Endothelial cell of umbilical vein (primary cell): Measurements from ENCODE around the gene FLT1. TPM values are rescaled to one million over a fixed set of nuclear protein-coding genes. Genes with fewer than 3 reads are reported as not detected.

ENCODE experiments used
- BruUV-seq: library from RNA; stranded (reverse); fragments of 400-500 nt; replicated peaks from 2 replicates; lab custom pipeline; 2021; lab: Mats Ljungman, UMichigan
- CTCF ChIA-PET: fragments of 300-600, 350-600 bp; sonication (Branson Sonifier 250); formaldehyde crosslinking; loops from one replicate; lab custom pipeline; 2021; ENCODE audit warnings: antibody characterized with exemption, inconsistent platforms; lab: Charles Lee
- POLR2A ChIA-PET: fragments of 300-600, 350-600 bp; sonication (Branson Sonifier 250); formaldehyde crosslinking; loops from one replicate; lab custom pipeline; 2021; ENCODE audit warnings: antibody characterized with exemption, inconsistent platforms; lab: Charles Lee
- DNase-seq: peaks from one replicate; pipeline ENCODE4 v3.0.0-alpha.2; 2011; ENCODE audit warnings: low read depth, low spot score
- FAIRE-seq: peaks from 2 replicates; lab custom pipeline; 2011; peaks lifted over from hg19 to GRCh38; lab: Jason Lieb, UNC
- H2AFZ ChIP-seq: 2 replicates; pipeline ENCODE4 v1.6.0; 2012; ENCODE audit warnings: low read depth, low read length, control low read depth, inconsistent platforms
- H3K27ac ChIP-seq: 2 replicates; pipeline ENCODE4 v1.5.1; 2011; ENCODE audit warnings: low read depth, mild to moderate bottlenecking, control low read depth, low read length, moderate library complexity; ENCODE audit not compliant: insufficient read depth
- H3K27me3 ChIP-seq, 2 experiments: 2 replicates each; pipeline versions ENCODE4 v1.6.0 to v1.6.1; 2011; ENCODE audit warnings: low read length in 2 of 2, mixed read lengths in 1 of 2; ENCODE audit not compliant: control insufficient read depth in 2 of 2, insufficient read depth in 2 of 2
- H3K36me3 ChIP-seq, 2 experiments: 2 replicates in 1 of 2; 3 replicates in 1 of 2; pipeline ENCODE4 v1.5.1; 2011; ENCODE audit warnings: low read length in 2 of 2, mild to moderate bottlenecking in 1 of 2, moderate library complexity in 1 of 2; ENCODE audit not compliant: control insufficient read depth in 2 of 2, insufficient read depth in 2 of 2; ENCODE audit errors: extremely low read depth in 1 of 2
- H3K4me1 ChIP-seq: 3 replicates; pipeline ENCODE4 v1.5.1; 2011; ENCODE audit warnings: mild to moderate bottlenecking, low read length; ENCODE audit not compliant: control insufficient read depth, insufficient read depth; ENCODE audit errors: extremely low read depth
- H3K4me2 ChIP-seq: 2 replicates; pipeline ENCODE4 v1.6.1; 2011; ENCODE audit warnings: low read length, control low read depth, mixed read lengths; ENCODE audit not compliant: insufficient read depth
- H3K4me3 ChIP-seq, 3 experiments: fragments of 200-600 bp in 1 of 3; sonication (generic), shearing (Covaris generic) in 1 of 3; replicated peaks in 1 of 3; 2 replicates each; pipeline ENCODE4 v1.5.1; 2011 to 2016; ENCODE audit warnings: control low read depth in 3 of 3, low read length in 3 of 3, mild to moderate bottlenecking in 2 of 3, inconsistent platforms in 1 of 3, low read depth in 1 of 3, moderate library complexity in 1 of 3; ENCODE audit not compliant: insufficient read depth in 1 of 3
- H3K79me2 ChIP-seq: 2 replicates; pipeline ENCODE4 v1.6.0; 2012; ENCODE audit warnings: low read length, inconsistent platforms; ENCODE audit not compliant: control insufficient read depth, insufficient read depth
- H3K9ac ChIP-seq: replicated peaks from 2 replicates; pipeline ENCODE3; 2011; ENCODE audit warnings: low read length, control low read depth; ENCODE audit not compliant: insufficient read depth; ENCODE audit errors: extremely low read depth
- H3K9me1 ChIP-seq: replicated peaks from 3 replicates; pipeline ENCODE4 v1.6.0; 2011; ENCODE audit warnings: mild to moderate bottlenecking, low read length; ENCODE audit not compliant: control insufficient read depth, insufficient read depth; ENCODE audit errors: extremely low read depth
- H3K9me3 ChIP-seq: replicated peaks from 2 replicates; pipeline ENCODE4 v1.5.1; 2012; ENCODE audit warnings: low read length, inconsistent platforms; ENCODE audit not compliant: control insufficient read depth, insufficient read depth
- H4K20me1 ChIP-seq: replicated peaks from 2 replicates; pipeline ENCODE3; 2011; ENCODE audit warnings: mild to moderate bottlenecking, low read length; ENCODE audit not compliant: control insufficient read depth, insufficient read depth; ENCODE audit errors: extremely low read depth
- EZH2 ChIP-seq: IDR thresholded peaks from 2 replicates; pipeline ENCODE4 v1.6.1; 2012; ENCODE audit warnings: borderline replicate concordance, low read depth, mild to moderate bottlenecking, moderate library complexity, low read length, inconsistent platforms; ENCODE audit not compliant: severe bottlenecking
- FOS ChIP-seq: IDR thresholded peaks from 2 replicates; pipeline ENCODE4 v1.6.1; 2011; ENCODE audit warnings: mild to moderate bottlenecking, low read length, moderate library complexity, borderline replicate concordance; ENCODE audit not compliant: insufficient read depth
- GATA2 ChIP-seq: IDR thresholded peaks from 2 replicates; pipeline ENCODE4 v1.7.0; 2011; ENCODE audit warnings: low read depth, mild to moderate bottlenecking, moderate library complexity, mixed read lengths, low read length; ENCODE audit not compliant: insufficient read length, insufficient read depth
- JUN ChIP-seq: IDR thresholded peaks from 2 replicates; pipeline ENCODE4 v1.6.1; 2011; ENCODE audit warnings: borderline replicate concordance, low read depth; ENCODE audit not compliant: insufficient read length, insufficient read depth
- MAX ChIP-seq: IDR thresholded peaks from 2 replicates; pipeline ENCODE4 v1.6.1; 2011; ENCODE audit not compliant: insufficient read depth, insufficient read length
- MYC ChIP-seq: IDR thresholded peaks from one replicate; pipeline ENCODE4 v1.6.1; 2011; ENCODE audit warnings: mild to moderate bottlenecking, low read depth, low read length
- POLR2A ChIP-seq: IDR thresholded peaks from 2 replicates; pipeline ENCODE4 v1.6.1; 2012; ENCODE audit warnings: low read depth, mild to moderate bottlenecking, control low read depth, low read length
- POLR2AphosphoS5 ChIP-seq: IDR thresholded peaks from 2 replicates; pipeline ENCODE4 v1.6.1; 2012; ENCODE audit warnings: low read depth, mild to moderate bottlenecking, control low read depth, low read length, moderate library complexity; ENCODE audit not compliant: insufficient read depth
- dilution Hi-C: fragments of 300-500 bp; cut with MboI; formaldehyde crosslinking; loops from one replicate; pipeline ENCODE4 v1.15.0; 2019; ENCODE audit warnings: low sequenced_read_pairs; ENCODE audit not compliant: extremely low pct_ligation_motif_present
- intact Hi-C: fragments of 100-400 bp; cut with micrococcal nuclease; formaldehyde crosslinking; loops from one replicate; pipeline ENCODE4 v1.10.0; 2022
- polyA plus RNA-seq, 4 experiments: library from polyadenylated mRNA; depleted of rRNA in 3 of 4; stranded (reverse) in 3 of 4; unstranded in 1 of 4; fragments of >200 nt; gene quantifications; 2 replicates each; pipeline versions ENCODE4 v1.2.1 to v1.2.3, GENCODE V29; 2011 to 2012; ENCODE audit warnings: missing spikeins in 1 of 4
- total RNA-seq: library from RNA; stranded (reverse); gene quantifications from 2 replicates; pipeline ENCODE4 v1.2.3, GENCODE V29; 2021
- TF ChIP-seq, protein P1 (sequence below), 2 donors: IDR thresholded peaks; 1 replicate in 1 of 2; 2 replicates in 1 of 2; pipeline ENCODE4 v1.5.1; 2011; ENCODE audit warnings: low read length in 2 of 2, mild to moderate bottlenecking in 2 of 2, moderate library complexity in 2 of 2, control low read depth in 1 of 2, inconsistent platforms in 1 of 2, low read depth in 1 of 2; ENCODE audit not compliant: insufficient read depth in 1 of 2; ENCODE audit errors: extremely low read depth in 1 of 2

Gene FLT1
- total and polyA plus RNA-seq, 2 donors (not counting 3 experiments of a cell fraction or from before 2014, with no cell fraction given): 16.0 to 104 TPM

DNA sequence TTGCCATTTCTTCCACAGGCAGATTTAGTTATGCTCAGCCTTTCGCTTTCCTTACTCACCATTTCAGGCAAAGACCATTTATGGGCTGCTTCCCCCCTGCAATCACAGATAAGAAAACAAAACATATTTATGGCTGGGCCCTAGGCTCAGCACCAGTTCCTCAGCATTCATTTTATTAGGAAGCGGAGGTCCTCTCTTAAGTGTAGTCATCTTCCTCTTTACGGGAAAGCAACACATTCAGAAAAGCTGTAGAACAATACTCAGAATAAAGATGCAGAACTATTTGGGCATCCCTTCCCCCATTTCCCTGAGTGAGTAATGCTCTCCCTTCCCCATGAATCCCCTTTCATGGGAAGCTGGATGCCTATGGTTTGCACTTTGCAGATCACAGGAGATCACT lies 27.9 kb downstream of the FLT1 start:
- intact Hi-C loops (loop anchor here (1.0 to 5.0 kb wide), 5 partner anchors 9 to 170 kb away; no protein-coding TSS in a partner anchor), dilution Hi-C loops (no loop called here)
- Histone ChIP-seq H3K9ac (no peak overlapping the region), H3K9me3 (no peaks in the 10 kb centered on the region), H3K9me1 (no peaks in the 10 kb centered on the region), H3K4me3 (peak overlapping the region in 1 of 3 experiments; percentile 18), H3K27me3 (no peaks in the 10 kb centered on the region), H3K27ac (peak overlapping the region; percentile 77), H3K79me2 (peaks cover 47% of the 10 kb centered on the region), H4K20me1 (no peaks in the 10 kb centered on the region), H3K4me2 (peak overlapping the region; percentile 81), H3K36me3 (peaks cover 0 to 5% of the 10 kb centered on the region in 2 experiments), H3K4me1 (peaks cover 66% of the 10 kb centered on the region), H2AFZ (no peak overlapping the region)
- BruUV-seq: no TSS peak
- DNase-seq (peak; percentile 97), FAIRE-seq (peak; percentile 89)
- ChIA-PET POLR2A (interaction anchor here (0.6 to 0.9 kb wide), 2 partner anchors 11 to 63 kb away, joined by 3 to 4 read pairs; no protein-coding TSS in a partner anchor), CTCF (interaction anchor here (0.8 to 2.2 kb wide), 5 partner anchors 9 to 137 kb away, joined by 3 to 6 read pairs (median 3); no protein-coding TSS in a partner anchor)
- TF ChIP-seq MAX: no peak
- peak; percentile 91 for TF ChIP-seq FOS
- peak; percentile 84 for TF ChIP-seq JUN
- TF ChIP-seq POLR2A: no peak
- TF ChIP-seq, protein P1, sequence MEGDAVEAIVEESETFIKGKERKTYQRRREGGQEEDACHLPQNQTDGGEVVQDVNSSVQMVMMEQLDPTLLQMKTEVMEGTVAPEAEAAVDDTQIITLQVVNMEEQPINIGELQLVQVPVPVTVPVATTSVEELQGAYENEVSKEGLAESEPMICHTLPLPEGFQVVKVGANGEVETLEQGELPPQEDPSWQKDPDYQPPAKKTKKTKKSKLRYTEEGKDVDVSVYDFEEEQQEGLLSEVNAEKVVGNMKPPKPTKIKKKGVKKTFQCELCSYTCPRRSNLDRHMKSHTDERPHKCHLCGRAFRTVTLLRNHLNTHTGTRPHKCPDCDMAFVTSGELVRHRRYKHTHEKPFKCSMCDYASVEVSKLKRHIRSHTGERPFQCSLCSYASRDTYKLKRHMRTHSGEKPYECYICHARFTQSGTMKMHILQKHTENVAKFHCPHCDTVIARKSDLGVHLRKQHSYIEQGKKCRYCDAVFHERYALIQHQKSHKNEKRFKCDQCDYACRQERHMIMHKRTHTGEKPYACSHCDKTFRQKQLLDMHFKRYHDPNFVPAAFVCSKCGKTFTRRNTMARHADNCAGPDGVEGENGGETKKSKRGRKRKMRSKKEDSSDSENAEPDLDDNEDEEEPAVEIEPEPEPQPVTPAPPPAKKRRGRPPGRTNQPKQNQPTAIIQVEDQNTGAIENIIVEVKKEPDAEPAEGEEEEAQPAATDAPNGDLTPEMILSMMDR (IDR thresholded peaks at IDR 0.05; ENCODE audit: extremely low read depth in 1 of 2, insufficient read depth in 1 of 2, low read depth in 1 of 2, low read length in 2 of 2): no peak
- TF ChIP-seq GATA2: peak; percentile 95
- TF ChIP-seq POLR2AphosphoS5: peak; percentile 48
- TF ChIP-seq MYC: no peak
- no peak for TF ChIP-seq EZH2
